Activated T-helper 1 cell treated with anti-CD3 and anti-CD28 coated beads, Interleukin-12 subunit alpha, Interleukin-12 subunit beta, Interleukin-2, Interleukin-4 antibody, amounts not matched to agents 30 ng/mL and 10 ng/mL and 1 ng/mL, durations not matched to agents 14 hours and 24 hours and 36 hours (primary cell): Measurements from ENCODE around the gene RNF224. TPM values are rescaled to one million over a fixed set of nuclear protein-coding genes. Genes with fewer than 3 reads are reported as not detected.

Source experiments
- DNase-seq: peaks from one replicate; pipeline ENCODE4 v3.0.0; 2021; ENCODE audit warnings: low spot score
- H3K27ac Mint-ChIP-seq: one replicate; pipeline ENCODE4 v1.8.0; 2021; ENCODE audit warnings: mild to moderate bottlenecking, mixed read lengths
- H3K27me3 Mint-ChIP-seq: one replicate; pipeline ENCODE4 v1.8.0; 2022; ENCODE audit warnings: mild to moderate bottlenecking, moderate library complexity, mixed read lengths; ENCODE audit not compliant: insufficient read depth
- H3K36me3 Mint-ChIP-seq: one replicate; pipeline ENCODE4 v1.8.0; 2021; ENCODE audit warnings: low read depth, mixed read lengths
- H3K4me1 Mint-ChIP-seq: one replicate; pipeline ENCODE4 v1.8.0; 2021; ENCODE audit warnings: low read depth, mixed read lengths
- H3K4me3 Mint-ChIP-seq: one replicate; pipeline ENCODE4 v1.8.0; 2021; ENCODE audit warnings: mild to moderate bottlenecking, moderate library complexity, mixed read lengths
- H3K9me3 Mint-ChIP-seq: one replicate; pipeline ENCODE4 v1.8.0; 2021; ENCODE audit warnings: mixed read lengths
- intact Hi-C: fragments of 100-400 bp; cut with micrococcal nuclease; formaldehyde crosslinking; loops from one replicate; pipeline ENCODE4 v1.15.1; 2024
- total RNA-seq: library from RNA; stranded (reverse); gene quantifications from 2 replicates; pipeline ENCODE4 v1.2.3, GENCODE V29; 2022

RNF224 gene
- total RNA-seq, 1 donor from 2014 or later: 0.29 TPM

DNA sequence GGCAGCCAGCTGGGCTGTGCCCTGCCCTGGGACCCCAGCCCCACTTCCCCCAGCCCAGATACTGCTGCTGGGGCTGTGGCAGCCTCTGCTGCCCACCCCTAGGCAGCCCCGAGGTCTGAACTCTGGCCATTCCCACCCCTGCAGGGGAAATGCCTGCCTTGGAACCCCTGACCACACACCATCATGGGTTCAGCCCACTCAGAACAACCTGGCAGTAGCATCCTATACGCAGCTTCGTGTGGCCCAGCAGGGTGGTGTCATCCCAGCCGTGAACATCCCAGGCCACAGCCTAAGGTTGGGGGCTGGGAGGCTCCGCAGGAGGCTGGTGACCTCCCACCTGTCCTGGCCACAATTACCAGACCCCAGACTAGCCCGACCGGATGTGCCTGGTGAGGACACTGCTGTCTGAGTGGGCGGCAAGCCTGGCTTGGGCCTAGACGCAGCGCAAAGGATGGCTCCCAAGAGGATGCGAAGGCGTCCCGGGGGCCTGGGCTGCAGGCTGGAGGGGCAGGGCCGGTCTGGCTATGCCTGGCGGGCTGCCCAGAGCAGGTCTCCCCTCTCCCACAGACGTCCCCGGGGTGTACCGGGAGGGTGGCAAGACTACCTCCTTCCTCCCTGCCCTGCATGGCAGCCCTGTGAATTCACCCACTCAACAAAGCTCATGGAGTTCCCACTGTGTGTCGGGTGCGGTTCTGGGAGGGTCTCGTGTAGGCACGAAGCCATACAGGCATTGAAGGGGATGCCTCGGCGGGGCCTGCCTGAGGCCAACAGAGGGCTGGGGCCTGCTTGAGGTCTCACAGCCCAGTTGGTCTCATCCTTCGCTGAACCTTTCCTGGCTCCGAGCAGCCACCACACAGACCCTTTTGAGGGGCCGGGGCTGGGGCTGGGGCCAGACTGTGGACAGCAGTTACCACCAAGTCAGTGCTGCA is 1.9 kb downstream of the RNF224 start:
- peaks cover 5% of the 10 kb centered on the region for H3K4me1 Mint-ChIP-seq
- H3K27ac Mint-ChIP-seq: no peak overlapping the region
- H3K27me3 Mint-ChIP-seq: no peaks in the 10 kb centered on the region
- intact Hi-C loops: no loop called here
- DNase-seq: no peak
- no peak overlapping the region for H3K4me3 Mint-ChIP-seq
- H3K9me3 Mint-ChIP-seq: no peaks in the 10 kb centered on the region
- H3K36me3 Mint-ChIP-seq: no peaks in the 10 kb centered on the region

DNA sequence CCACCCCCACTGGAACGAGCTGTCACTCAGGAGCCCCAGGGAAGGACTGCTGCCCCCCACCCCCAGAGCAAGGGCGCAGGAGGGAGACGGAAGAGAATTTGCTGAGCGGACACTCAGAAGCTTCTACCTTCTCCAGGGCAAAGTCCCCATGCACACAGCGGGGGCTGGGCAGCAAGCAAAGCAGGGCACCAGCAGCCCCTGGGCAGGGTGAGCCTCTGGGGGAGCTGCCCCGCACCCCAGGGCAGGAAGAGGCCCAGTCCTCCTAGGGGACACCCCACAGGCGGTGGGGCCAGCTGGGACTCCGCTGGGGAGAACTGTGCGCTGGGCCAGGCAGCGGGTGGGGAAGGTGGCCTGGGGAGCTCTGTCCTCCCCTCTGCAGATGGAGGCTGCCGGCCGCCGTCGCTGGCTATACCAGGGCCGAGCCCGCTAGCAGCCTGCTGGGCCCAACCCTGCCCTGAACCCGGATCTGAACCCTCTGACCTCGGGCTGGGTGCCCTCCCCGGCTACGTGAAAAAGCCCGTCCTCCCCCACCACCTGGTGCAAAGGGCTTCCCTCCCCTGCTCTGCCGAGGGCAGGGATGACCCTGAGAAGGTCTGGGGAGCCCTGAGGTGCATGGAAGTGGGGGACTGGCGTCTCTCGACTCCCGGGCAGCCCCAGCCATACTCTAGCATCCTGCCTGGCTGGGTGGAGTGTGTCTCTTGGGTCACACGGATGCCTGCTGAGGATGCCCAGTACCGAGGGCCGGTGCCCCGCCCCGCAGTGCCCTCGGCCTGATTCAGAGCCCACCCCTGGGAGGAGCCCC is 2.8 kb downstream of the RNF224 start:
- no peak for DNase-seq
- no peaks in the 10 kb centered on the region for H3K36me3 Mint-ChIP-seq
- H3K4me3 Mint-ChIP-seq: no peak overlapping the region
- intact Hi-C loops: no loop called here
- H3K27ac Mint-ChIP-seq: no peak overlapping the region
- no peaks in the 10 kb centered on the region for H3K9me3 Mint-ChIP-seq
- peaks cover 5% of the 10 kb centered on the region for H3K4me1 Mint-ChIP-seq
- peaks cover 3% of the 10 kb centered on the region for H3K27me3 Mint-ChIP-seq

DNA sequence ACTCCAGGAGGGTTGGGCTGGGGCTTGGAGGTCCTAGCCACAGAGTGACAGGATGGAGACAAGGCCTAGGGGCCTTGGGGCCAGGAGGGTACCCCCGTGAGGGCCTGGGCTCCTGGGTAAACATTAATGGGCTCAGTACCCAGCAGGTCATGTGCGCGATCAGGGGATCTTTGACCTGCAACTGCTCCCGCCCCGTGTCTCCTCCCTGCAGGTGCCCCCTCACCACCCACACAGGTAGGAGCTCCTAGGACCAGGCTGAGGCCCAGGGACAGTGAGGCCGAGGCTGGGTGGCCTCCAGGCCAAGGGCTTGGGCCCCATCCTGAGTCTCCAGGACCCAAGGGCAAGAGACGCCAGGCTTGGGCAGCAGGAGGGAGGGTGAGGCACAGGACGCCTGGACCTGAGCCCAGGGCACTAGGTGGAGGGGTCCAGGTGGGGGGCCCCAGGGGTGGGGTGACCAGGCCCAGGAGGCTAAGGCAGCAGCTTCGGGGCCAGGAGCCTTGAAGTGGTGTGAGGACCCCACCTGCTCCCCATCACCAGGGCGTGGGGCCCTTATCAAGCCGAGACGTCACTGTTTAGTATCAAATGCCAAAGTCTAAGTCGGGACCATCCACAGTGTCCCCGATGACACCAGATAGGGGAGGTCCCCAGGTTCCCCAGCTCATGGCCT is 3.5 kb downstream of the RNF224 start, which contains the start of gene SLC34A3:
Gene SLC34A3, plus strand, starts transcription at position 197 of the 667 bp plus-strand sequence. CDS start 802 bp downstream, outside the sequence.
- Mint-ChIP-seq H3K27me3 (peaks cover 5% of the 10 kb centered on the region), H3K9me3 (no peaks in the 10 kb centered on the region), H3K36me3 (no peaks in the 10 kb centered on the region), H3K4me1 (peaks cover 5% of the 10 kb centered on the region), H3K27ac (no peak within 1 kb of the TSS), H3K4me3 (no peak within 1 kb of the TSS)
- intact Hi-C loops: no loop called here
- DNase-seq: no peak

DNA sequence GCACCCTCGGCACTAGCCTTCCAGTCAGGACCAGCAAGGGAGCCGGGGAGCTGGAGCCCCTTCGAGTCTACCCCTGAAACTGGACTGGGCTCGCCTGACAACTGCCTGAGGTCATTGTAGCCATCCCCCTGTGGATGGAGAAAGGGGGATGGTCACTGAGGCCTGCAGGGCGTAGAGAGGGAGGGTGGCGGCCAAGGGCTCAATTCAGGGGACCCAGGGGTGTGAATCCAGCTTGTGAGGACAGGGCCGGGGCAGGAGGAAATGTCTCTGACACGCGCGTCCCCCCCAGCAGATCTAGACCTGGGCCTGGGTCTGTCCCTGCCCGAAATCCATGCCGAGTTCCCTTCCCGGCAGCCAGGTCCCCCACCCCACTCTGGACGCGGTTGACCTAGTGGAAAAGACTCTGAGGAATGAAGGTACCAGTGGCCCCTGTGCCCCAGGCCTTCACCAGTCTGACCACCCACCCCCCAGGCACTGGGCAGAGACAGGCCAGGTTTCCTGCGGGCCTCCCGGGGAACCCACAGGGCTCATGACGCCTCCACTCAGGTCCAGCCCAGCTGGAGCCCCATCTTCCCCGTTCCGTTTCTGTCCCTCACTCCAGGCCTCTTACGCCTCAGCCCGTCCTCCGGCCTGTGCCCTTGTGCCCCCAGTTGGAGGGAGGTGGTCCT is 4.2 kb downstream of the RNF224 start:
- no peaks in the 10 kb centered on the region for H3K9me3 Mint-ChIP-seq
- H3K4me3 Mint-ChIP-seq: no peak overlapping the region
- no peak overlapping the region for H3K27ac Mint-ChIP-seq
- no peak for DNase-seq
- intact Hi-C loops: no loop called here
- peaks cover 5% of the 10 kb centered on the region for H3K4me1 Mint-ChIP-seq
- H3K36me3 Mint-ChIP-seq: no peaks in the 10 kb centered on the region
- H3K27me3 Mint-ChIP-seq: peaks cover 5% of the 10 kb centered on the region

DNA sequence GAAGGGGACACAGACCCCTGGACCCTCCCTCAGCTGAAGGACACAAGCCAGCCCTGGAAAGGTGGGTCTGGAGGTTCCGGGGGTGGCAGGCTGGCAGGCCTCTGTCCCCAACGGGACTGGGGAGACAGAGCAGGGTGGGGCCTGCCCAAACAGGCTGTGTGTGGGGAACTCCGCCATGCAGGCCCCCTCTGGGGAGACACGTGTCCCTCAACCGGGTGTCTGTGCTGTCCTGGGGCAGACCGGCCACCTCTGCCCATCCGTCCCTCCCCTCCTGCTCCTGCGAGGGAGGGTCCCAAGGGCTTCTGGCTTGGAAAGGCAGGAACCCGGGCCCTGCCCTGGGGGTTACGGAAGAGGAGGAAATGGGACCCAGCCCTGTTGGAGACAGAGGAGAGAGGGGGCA is 4.8 kb downstream of the RNF224 start:
- Mint-ChIP-seq H3K4me1 (peaks cover 5% of the 10 kb centered on the region), H3K27ac (no peak overlapping the region), H3K9me3 (no peaks in the 10 kb centered on the region), H3K36me3 (no peaks in the 10 kb centered on the region), H3K27me3 (peaks cover 5% of the 10 kb centered on the region), H3K4me3 (no peak overlapping the region)
- intact Hi-C loops: no loop called here
- no peak for DNase-seq

DNA sequence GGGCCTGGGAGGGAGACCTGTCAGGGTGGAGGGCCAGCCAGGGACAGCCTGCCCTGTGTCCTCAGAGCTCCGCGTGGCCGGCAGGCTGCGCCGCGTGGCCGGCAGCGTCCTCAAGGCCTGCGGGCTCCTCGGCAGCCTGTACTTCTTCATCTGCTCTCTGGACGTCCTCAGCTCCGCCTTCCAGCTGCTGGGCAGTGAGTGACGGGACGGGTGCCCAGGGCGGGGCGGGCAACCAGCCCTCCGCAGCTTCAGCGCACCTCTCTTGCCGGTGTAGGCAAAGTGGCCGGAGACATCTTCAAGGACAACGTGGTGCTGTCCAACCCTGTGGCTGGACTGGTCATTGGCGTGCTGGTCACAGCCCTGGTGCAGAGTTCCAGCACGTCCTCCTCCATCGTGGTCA is 5.2 kb downstream of the RNF224 start:
- H3K9me3 Mint-ChIP-seq: no peaks in the 10 kb centered on the region
- H3K4me1 Mint-ChIP-seq: peaks cover 3% of the 10 kb centered on the region
- H3K4me3 Mint-ChIP-seq: no peak overlapping the region
- intact Hi-C loops: no loop called here
- no peak for DNase-seq
- H3K36me3 Mint-ChIP-seq: no peaks in the 10 kb centered on the region
- no peak overlapping the region for H3K27ac Mint-ChIP-seq
- H3K27me3 Mint-ChIP-seq: peaks cover 5% of the 10 kb centered on the region

DNA sequence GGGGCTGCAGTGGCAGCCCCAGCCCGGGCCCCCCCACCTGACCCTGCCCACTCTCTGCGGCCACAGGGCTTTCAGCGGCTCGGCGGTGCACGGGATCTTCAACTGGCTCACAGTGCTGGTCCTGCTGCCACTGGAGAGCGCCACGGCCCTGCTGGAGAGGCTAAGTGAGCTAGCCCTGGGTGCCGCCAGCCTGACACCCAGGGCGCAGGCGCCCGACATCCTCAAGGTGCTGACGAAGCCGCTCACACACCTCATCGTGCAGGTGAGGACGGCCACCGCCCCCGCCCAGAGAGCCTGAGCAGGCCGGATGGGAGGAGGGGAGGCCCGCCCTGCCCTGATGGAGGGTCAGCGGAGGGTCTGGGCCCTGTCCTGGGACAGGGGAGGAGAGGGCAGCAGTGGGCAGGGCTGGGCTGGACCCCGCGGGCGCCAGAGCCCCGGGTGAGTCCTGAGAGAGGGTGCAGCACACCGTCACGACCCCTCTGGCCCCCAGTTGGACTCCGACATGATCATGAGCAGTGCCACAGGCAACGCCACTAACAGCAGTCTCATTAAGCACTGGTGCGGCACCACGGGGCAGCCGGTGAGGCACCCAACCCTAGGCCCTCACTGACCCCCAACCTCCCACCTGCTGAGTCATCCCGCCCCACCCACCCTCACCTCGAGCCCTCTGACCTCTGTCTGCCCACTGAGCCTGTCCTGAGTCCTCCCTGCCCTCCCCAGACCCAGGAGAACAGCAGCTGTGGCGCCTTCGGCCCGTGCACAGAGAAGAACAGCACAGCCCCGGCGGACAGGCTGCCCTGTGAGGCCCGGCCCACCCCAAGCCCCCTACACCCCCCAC is 6.1 kb downstream of the RNF224 start:
- Mint-ChIP-seq H3K4me1 (no peaks in the 10 kb centered on the region), H3K27me3 (peaks cover 5% of the 10 kb centered on the region), H3K4me3 (no peak overlapping the region), H3K27ac (no peak overlapping the region), H3K9me3 (no peaks in the 10 kb centered on the region), H3K36me3 (no peaks in the 10 kb centered on the region)
- intact Hi-C loops: no loop called here
- no peak for DNase-seq

DNA sequence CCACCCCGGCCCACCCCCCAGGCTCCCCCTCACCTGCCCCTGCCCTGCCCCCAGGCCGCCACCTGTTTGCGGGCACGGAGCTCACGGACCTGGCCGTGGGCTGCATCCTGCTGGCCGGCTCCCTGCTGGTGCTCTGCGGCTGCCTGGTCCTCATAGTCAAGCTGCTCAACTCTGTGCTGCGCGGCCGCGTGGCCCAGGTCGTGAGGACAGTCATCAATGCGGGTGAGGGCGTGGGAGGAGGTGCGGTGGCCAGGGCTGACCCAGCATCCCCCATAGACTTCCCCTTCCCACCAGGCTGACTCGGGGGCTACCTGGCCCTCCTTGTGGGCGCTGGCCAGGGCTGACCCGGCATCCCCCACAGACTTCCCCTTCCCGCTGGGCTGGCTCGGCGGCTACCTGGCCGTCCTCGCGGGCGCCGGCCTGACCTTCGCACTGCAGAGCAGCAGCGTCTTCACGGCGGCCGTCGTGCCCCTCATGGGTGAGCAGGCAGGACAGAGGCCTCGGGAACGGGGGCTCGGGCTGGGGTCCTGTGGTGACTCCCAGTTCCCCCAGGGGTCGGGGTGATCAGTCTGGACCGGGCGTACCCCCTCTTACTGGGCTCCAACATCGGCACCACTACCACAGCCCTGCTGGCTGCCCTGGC is 6.9 kb downstream of the RNF224 start:
- DNase-seq: no peak
- intact Hi-C loops: no loop called here
- H3K4me1 Mint-ChIP-seq: no peaks in the 10 kb centered on the region
- H3K9me3 Mint-ChIP-seq: no peaks in the 10 kb centered on the region
- no peak overlapping the region for H3K27ac Mint-ChIP-seq
- peaks cover 5% of the 10 kb centered on the region for H3K27me3 Mint-ChIP-seq
- H3K36me3 Mint-ChIP-seq: peaks cover 2% of the 10 kb centered on the region
- H3K4me3 Mint-ChIP-seq: no peak overlapping the region

DNA sequence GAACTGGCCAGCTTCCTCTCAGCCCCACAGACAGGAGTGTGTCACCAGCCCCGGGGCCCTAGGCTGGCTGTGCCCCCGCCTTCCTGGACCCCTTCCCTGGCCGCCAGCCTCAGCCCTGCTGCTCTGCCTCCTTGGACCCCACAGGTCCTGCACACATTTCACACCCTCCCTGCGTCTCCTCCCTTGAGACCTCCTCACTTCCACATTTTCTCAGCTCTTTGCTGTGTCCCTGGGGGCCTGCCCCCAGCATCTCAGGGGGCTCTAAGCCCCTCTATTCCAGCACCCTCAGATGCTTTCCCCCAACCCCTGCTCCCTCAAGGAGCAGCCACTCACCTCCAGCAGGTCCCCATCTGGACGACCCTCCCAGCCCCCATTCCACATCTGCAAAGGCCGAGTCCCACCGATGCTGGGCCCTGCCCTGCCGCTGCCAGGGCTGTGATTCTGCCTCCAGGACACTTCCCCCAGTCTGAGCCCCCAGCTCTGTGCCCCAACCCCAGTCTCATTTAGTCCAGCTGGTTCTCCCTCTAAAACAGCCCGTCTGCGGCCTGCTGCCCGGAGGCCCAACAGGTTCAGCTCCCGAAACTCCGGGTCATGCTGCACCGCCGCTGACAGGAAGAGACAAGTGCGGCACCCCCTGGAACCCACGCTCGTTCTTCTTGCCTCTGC is 7.6 kb downstream of the RNF224 start:
- DNase-seq: no peak
- intact Hi-C loops: no loop called here
- Mint-ChIP-seq H3K4me1 (no peaks in the 10 kb centered on the region), H3K36me3 (peaks cover 2% of the 10 kb centered on the region), H3K27me3 (peaks cover 5% of the 10 kb centered on the region), H3K27ac (no peak overlapping the region), H3K4me3 (no peak overlapping the region), H3K9me3 (no peaks in the 10 kb centered on the region)

DNA sequence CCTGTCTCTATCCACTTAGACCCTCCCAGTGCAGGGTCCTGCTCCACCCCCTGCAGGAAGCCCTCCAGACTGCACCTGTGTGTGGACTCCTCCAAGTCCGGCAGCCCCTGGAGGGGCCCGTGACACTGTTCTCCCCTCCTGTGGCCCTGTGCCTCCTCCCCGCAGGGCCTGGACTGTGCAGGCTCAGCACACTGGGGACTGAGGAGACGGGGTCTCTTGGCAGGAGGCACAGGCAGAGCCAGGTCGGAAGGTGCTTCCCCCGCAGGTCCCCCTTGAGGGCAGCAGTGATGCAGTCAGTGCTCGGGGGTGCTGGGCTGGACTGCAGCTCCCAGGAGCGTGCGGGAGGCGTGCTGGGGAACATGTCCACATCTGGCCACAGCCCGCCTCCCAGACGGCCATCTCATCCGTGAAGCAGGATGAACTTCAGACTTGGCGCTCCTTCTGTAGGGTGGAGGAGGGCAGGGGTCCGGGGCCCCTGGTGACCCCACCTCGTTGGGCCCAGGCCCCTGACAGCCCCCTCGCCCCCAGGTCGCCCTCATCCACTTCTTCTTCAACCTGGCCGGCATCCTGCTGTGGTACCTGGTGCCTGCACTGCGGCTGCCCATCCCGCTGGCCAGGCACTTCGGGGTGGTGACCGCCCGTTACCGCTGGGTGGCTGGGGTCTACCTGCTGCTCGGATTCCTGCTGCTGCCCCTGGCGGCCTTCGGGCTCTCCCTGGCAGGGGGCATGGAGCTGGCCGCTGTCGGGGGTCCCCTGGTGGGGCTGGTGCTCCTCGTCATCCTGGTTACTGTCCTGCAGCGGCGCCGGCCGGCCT is 8.3 kb downstream of the RNF224 start:
- Mint-ChIP-seq H3K27me3 (peaks cover 5% of the 10 kb centered on the region), H3K27ac (no peak overlapping the region), H3K36me3 (peaks cover 2% of the 10 kb centered on the region), H3K4me1 (no peaks in the 10 kb centered on the region), H3K4me3 (no peak overlapping the region), H3K9me3 (no peaks in the 10 kb centered on the region)
- intact Hi-C loops: loop anchor here (1.0 kb wide), 4 partner anchors 8 to 117 kb away; partner anchors contain the start of genes NELFB and RNF224
- DNase-seq: no peak
